GM18508 (cell line): ENCODE measurements around the gene SERPIND1.
"Not testable (repeated sequence)": the region's sequence is repeated elsewhere in the genome, so short reads cannot be mapped to it uniquely, and the experiment has no call there.

ENCODE experiments used
- ATAC-seq: cut with Tn5 transposase; IDR thresholded peaks from one replicate; pipeline ENCODE4 v1.9.1; 2021; ENCODE audit warnings: moderate number of reproducible peaks; ENCODE audit not compliant: insufficient read depth, unreplicated experiment

SERPIND1 gene, protein sequence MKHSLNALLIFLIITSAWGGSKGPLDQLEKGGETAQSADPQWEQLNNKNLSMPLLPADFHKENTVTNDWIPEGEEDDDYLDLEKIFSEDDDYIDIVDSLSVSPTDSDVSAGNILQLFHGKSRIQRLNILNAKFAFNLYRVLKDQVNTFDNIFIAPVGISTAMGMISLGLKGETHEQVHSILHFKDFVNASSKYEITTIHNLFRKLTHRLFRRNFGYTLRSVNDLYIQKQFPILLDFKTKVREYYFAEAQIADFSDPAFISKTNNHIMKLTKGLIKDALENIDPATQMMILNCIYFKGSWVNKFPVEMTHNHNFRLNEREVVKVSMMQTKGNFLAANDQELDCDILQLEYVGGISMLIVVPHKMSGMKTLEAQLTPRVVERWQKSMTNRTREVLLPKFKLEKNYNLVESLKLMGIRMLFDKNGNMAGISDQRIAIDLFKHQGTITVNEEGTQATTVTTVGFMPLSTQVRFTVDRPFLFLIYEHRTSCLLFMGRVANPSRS

DNA sequence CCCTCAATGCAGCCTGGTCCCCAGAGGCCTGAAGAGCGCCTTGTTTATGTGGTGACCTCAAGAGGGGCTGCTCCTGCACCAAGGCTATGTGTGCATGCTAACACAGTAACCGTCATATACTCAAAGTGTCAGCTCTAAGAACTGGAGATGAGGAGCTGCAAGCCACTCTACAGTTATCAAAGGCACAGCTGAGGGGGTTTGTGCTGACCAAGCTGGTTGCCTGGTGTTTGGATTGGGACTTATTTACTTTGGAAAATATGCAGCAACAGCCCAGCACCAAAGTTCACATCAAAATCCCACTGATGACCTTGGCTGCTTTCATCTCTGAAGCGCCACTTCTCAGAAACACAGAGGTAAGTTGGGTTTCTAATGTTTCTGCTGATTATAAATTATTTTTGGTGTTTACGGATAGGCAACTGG lies at the start of gene SERPIND1:
Gene SERPIND1 (plus strand): TSS at position 321 of the 420 bp plus-strand sequence. CDS start 5,200 bp downstream, outside the sequence.
- ATAC-seq: no peak

DNA sequence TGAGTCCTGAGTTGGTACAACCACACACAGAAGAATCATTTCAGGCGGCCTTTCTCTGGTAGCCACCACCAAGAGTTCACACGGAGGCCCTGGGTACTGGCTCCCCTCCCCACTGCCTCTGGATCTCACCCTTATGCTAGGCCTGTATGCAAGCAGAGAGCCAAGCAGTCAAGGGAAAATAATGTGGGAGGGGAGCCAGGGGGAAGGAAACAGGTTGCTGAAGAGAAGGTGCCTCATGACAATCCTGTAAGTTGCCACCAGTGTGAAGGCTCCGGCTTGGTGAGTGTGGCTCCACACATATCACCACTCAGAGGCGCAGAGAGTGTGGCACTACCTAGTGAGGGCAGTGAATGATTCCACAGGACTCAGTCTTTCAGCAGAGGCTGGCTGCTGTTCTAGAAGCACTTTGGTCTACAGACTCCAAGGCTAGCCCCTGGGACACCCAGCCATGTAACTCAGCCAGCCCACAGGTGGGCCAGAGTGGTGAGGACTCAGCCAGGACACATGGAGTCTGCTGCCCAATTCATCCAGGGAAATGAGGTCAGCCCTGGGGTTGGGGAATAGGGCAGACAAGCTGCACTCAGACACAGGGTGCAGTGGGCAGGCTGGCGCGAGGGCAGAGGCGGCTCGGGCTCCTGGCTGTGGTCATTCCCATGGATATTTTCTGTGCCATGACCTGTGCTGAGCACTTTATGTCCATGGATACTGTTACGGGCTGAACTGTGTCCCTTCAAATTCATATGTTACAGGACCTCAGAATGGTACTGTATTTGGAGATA lies 49.0 kb upstream of the SERPIND1 start:
- no peak for ATAC-seq

DNA sequence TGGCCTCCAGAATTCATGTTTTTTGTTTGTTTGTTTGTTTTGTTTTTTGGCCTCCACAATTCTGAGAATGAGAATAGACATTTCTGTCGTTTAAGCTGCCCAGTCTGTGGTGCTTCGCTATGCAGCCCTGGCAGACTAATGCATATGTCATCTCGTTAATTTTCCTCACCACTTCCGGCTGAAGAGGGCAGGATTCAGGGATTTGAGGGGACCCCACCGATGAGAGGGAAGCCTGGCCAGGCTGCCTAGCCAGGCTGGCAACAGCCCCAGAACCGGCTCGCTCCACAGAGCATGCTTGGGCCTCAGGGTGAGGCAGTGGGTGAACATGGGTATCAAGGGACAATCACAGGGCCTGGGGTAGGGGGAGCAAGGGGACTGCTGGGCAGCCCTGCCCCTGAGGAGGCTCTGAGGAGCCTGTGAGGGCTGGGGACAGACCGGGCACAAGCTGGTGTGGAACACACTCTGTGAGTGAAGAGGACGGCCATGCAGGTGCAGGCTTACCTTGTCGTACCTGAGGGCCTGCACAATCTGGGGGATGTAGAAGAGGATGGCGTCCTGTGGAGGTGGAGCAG lies 47.8 kb upstream of the SERPIND1 start:
- ATAC-seq: no peak

DNA sequence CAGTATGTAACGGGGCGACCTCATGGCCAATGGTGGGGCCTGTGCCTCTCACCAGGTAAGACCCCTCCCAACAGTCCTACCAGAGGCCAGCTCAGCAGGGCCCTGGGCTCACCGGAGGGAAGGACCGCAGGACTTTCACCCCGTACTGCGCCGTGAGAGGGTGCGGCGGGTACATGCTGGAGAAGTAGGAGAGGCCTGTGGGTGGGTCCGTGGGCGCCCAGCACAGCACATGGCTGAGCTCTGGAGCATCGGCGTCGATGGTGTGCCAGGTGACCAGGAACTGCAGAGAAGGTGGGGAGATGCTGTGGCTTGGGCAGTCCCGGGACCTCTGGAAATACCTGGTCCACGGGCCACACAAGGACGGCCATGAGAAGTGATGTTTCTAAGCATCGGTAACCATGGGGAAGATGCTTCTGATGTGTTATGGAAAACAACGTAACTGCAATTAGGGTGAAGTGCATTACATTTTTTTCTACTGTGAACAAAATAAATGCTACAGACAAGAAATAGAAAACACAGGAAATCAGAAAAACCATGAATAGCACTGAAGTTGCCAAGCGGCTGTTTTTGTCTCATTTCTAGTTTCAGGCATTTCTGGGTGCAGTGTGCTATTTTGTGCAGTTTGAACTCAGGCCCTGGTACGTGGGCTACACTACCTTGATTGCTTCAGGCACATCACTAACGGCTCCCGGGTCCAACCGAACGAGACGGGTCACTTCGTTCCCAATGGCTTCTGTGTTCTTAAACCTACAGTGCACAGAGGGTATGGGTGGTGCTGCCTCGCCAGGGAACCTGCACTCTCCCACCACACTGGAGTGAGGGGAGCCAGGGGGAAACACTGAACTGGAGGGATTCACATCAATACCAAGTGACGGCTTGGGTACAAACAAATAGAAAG lies 46.5 kb upstream of the SERPIND1 start:
- no peak for ATAC-seq

DNA sequence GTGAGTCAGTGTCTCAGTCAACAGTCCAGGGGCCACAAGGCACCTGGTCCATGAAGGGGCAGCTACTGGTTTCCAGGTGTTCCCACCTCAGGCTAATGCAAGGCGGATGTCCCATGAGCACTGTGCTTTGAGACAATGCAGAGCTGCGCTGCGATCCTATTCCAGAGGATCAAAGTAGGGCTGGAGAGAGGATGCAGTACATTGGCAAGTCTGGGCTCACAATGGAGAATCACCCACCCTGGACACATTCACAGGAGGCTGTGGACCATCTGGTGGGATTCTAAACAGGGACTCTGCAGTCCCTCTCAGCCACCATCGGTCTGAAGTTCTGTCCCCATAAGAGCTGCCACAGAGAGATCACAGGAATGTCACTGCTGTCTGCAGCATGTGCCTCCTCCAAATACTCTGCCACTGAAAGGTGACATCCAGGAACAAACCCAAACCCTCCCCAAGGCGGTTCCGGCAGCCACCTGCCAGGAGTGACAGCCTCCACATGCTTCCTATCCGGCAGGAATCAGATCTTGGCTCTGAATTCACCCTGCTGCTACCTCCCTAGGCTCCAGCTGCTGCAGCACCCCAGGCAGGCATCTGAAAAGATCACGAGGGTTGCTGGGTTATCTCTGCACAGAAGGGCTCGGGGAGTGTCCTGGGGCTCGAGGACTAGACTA lies 45.3 kb upstream of the SERPIND1 start:
- no peak for ATAC-seq

DNA sequence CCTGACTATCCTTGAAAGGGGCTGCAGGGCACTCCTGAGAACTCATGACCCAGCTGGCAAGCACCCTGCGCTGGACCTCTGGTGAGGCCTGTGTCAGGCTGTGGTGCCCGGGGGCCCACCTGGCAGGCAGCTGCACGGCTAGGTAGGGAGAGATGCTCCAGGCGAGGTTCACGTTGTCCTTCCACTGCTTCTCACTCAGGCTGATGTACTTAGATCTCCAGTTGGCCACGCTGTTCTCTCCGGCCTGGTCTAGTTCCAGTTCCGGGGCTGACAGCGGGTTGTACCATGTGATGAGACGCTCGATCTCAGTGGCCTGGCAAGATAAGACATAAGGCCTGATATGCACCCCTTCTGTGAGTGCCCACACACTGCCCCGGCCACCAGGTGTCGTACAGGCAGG lies 44.7 kb upstream of the SERPIND1 start:
- ATAC-seq: no peak

DNA sequence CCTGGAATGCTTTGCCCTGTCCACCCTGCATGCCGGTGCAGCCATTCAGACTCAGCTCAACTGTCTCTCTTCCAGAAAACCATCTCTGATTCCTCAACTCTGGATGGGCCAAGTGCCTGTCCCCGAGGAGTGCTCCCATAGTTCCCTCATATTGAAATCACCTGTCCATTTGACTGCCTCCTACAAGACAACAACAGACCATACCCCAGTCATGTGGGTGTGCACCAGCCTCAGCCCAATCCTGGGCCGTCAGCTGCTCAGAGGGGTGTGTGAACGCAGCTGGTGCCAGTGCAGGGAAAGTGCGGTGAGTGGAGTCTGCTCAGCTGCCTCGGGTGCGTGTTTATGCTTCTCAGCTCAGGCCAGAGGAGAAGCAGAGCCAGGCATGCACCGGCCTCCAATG lies 41.5 kb upstream of the SERPIND1 start:
- not testable (repeated sequence) for ATAC-seq

DNA sequence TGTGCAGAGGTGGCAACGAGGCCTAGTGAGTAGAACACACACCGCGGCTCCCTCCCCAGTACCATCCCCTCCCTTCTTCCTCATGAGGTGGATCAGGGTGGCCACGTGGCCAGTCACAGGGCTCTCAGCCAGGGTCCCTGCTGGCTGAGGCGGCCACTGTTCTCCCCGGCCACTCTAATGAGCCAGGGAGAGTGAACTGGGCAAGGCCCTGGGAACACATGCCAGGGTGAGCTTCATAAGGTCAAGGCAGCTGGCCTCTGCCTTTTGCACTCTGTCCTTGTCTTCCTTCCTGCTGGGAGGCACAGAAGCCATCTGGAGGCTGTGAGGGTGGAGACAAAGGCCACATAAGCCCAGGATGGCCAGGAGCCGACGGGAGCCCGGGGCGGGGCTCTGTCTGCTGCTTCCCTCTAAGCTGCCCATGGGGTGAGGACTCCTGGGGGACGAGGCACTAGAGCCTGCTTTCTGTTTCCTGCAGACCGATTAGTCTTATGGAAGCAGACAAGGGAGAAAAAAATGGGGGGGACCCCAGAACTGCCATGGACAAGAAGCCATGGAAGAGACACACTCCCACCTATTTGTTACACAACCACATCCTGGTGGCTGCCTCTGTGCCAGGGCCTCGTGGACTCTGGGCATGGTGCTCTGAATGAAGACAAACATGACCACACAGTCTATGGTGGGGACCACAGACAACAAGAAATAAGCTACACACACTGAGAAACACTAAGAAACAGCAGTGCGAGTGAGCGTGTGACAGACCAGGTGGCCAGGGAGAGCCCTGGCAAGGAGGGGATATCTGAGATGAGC lies 38.4 kb upstream of the SERPIND1 start:
- ATAC-seq: not testable (repeated sequence)

DNA sequence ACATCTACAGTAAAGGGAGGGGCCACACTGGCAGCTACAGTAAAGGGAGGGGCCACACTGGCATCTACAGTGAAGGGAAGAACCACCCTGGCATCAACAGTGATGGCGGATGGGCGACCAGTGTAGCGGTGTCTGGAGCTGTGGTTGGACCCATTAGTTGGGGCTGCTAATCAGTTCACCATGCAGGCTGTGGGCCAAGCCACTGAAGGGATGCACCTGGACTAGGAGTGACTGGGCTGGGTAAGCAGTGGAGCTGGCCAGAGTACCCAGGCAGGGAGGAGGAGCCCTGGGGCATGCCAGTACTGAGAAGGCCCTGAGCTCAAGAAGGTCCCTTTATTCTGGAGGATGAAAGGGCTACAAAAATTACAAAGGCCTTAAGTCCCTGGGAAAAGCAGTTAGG lies 37.0 kb upstream of the SERPIND1 start:
- ATAC-seq: not testable (repeated sequence)

DNA sequence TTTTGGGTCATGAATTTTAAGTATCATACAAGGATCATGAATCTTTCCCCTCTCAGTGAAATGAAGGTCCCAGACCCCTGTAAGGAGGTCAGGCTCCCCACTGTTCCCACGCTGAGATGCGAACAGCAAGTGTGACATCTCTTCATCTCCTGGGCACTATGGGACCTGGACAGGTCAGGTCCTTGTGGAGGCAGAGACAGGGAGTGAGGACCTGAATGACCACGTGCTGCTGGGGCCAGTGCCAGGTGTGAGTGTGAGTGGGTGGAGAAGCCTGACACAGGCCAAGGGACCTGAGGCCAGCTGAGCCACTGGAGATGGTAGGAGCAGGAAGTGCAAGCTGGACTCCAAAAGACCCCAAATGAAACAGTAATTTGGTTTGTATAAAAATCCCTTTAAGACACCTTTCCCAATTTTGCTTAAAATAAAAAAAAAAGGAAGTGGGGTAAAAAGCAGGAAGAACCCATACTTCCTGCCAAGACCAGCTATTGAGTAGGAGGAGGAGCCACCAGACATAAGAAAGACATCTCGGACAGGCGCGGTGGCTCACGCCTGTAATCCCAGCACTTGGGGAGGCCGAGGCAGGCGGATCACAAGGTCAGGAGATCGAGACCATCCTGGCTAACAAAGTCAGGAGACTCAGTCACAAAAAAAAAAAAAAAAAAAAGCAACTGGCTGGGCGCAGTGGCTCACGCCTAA lies 35.4 kb upstream of the SERPIND1 start:
- ATAC-seq: no peak

DNA sequence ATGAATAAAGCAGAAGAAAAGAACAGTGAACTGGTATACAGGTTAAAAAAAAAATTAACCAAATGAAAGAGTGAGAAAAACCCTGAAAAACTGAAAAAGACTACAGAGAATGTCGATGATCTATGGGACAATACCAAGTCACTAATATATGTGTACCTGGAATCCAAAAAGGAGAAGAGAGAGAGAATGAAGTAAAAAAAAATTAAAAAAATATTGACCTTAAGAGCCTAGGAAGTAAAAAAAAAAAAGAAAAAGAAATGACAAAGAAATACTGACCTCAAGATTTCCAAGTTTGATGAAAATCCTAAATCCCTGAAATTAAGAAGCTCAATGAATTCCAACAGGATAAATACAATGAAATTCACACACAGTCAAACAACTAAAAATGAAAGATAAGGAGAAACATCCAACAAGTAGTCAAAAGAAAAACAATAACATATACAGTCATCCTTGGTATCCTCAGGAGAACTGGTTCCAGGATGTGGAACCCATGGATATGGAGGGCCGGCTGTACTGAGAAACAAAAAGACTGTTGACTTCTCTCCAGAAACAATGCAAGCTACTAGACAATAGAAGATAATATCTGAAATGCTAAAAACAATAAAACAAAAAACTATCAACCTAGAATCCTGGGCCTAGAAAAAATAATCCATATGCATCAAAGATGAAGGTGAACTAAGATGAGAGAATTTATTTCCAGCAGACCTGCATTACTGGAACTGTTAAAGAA lies 33.5 kb upstream of the SERPIND1 start:
- no peak for ATAC-seq

DNA sequence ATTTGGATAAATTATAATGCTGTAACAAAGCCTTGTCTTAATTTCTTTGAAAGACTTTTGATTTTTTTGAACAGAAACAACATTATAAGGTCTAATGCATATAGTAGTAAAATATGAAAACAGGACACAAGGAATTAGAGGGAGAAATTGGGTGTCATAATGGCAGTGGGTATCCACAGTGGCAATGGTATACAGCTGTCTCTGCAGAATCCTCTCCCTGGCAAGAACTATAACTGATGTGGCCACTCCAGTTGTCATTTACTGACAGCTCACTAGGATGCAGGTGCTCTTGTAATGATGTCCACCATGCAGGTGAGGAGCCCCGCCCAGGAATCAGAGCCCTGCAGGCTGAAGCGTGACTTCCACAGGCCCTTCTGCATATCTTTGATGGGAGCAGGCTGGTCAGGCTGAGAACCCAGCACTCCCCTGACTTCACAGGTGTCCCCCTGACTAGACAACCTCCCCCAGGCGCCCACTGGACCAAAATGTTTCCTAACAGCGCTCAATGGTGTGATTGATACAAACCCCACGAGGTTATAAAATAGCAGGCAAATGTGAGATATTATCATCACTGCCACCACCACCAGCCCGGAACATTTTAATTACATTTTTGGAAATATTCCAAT lies 32.8 kb upstream of the SERPIND1 start:
- ATAC-seq: no peak

DNA sequence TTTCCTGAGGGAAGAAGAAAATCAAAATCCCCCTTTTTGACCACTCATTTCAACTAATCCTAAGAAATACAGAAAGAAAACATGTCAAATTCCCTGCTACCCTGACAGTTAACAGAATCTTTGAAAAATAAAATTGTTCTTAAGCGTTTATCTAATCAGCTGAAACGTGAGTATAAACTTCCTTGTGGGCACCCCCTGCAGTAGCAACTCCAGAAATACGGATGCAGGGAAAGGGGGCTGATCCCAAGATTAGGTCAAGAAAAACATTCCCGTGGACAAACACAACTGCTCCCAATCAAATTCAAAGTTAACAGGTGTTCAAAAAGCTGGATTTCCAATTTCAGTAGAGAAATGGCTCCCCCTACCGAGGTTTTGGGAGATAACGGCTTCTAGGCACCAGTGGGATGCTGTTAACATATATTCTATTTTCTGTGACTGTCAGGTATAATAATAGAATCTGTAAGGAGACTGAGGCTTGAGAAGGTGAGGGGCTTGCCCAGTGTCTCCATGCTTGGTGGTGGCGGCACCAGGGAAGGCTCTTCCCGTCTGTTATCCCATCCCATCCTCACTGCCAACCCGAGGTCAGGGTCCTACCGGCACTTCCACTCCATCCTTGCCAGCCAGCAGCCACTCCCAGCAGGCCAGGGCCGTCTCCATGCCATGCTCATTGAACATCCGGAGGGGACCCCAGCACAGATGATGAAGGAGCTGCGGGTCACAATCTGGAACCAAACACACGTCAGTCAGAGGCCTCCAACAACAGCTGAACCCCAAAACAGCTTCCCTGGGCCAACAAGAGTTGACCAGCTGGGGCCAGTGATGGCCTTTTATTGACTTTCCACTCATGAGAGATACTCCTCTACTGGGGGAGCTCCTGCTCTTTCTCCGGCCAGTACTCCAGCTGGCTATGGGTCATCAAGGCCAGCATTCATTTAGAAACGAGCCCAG lies 32.0 kb upstream of the SERPIND1 start:
- ATAC-seq: no peak

DNA sequence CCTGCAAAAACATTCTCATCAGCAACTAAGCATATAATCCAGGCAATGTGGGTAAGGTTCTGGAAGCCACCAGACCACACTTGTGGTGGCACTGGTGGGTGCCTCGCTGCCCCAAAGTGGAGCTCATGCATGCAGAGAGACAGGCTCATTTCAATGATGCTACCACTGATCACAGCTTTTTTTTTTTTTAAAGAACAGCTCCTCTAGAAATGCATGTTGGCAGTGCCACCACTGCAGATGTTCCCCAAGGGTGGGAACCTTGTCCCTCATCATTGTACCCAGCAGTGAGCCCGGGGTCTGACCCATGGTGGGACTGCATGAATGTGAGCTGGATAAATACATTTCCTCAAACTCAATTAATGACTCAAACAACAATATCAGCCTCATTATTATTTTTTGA lies 31.1 kb upstream of the SERPIND1 start:
- no peak for ATAC-seq

DNA sequence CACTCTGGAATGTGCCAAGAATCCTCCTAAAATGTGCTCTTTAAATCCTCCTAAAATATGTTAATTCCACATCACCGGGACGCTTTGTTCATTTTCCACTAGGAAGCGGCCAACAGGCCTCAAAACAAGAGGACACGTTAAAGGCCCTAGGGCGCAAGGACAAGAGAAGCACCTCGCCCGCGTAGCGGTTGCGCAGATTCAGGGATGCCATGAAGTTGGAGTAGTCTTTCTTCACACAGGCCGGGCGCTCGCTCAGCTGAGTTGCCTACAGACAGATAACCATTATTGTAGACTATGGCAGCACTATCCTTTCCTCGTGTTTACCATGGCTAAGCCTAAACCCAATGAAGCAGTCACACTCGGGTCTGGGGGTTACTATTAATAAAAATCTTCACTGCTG lies 29.5 kb upstream of the SERPIND1 start:
- ATAC-seq: no peak

DNA sequence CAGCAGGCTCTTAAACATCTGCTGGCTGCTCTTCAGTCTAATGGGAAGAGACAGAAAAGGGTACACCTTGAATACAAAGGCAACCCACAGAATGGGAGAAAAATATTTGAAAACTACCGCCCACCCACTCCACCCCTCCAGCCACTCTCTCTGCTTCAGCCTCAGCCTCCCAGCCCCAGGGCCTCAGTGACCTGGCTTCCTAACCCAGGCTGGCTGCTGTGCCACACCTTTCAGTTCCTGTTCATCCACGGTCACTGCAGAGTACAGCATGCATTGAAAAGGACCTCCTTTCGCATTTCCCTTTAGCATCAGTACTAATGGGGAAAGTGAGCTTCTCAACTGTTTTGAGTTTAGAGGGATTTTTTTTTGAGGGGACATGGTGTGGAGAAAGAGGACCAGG lies 28.8 kb upstream of the SERPIND1 start:
- ATAC-seq: no peak
